IPS-18c (cell line): ENCODE results near the gene SPATA31C2.
"Not testable (repeated sequence)": the region's sequence is repeated elsewhere in the genome, so short reads cannot be mapped to it uniquely, and the experiment has no call there.

Source experiments
- H3K4me3 ChIP-seq: 2 replicates; pipeline ENCODE4 v1.7.0; 2013; ENCODE audit warnings: low read depth, mild to moderate bottlenecking, low read length, moderate library complexity; ENCODE audit not compliant: insufficient read depth
- H3K9me3 ChIP-seq: one replicate; pipeline ENCODE4 v1.6.1; 2013; ENCODE audit warnings: mild to moderate bottlenecking, low read length, moderate library complexity; ENCODE audit not compliant: control insufficient read depth, insufficient read depth

Gene SPATA31C2

DNA sequence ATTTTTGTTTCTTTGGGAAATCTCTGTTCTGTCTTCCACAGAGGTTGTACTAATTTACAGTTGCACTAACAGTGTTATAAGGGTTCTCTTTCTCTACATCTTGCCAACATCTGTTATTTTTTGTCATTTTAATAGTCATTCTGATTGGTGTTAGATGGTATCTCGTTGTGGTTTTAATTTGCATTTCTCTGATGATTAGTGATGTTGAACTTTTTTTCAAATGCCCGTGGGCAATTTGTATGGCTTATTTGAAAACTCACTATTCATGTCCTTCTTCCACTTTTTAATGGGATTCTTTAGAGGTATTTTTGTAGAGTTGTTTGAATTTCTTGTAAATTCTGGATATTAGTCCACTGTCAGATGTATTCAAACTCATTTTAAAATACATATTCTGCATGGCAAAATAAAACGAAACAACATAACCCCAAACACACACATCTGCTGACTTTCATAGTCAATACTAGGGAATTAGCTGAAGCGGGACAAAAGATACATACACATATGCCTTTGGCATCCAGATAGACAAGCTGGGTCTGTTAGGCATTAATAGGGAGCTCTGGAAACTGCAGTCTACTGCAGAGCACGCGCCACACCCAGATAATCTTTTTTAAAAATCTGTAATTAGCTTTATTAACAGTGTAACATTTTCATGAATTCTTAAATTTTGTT lies 5.8 kb upstream of the SPATA31C2 start:
- H3K4me3 ChIP-seq = no peak overlapping the region
- H3K9me3 ChIP-seq = no peaks in the 10 kb centered on the region

DNA sequence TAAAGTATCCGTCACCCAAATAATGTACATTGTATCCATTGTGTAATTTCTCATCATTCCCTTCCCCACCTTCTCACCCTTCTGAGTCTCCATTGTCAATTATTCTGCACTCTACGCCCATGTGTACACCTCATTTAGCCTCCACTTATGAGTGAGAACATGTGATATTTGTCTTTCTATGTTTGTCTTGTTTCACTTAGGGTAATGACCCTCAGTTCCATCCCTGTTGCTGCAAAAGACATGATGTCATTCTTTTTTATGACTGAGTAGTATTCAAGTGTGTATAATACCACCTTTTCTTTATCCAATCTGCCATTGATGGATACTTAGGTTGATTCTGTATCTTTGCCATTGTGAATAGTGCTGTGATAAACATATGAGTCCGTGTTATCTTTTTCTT lies 4.9 kb upstream of the SPATA31C2 start:
- no peak overlapping the region for H3K4me3 ChIP-seq
- H3K9me3 ChIP-seq = no peaks in the 10 kb centered on the region

DNA sequence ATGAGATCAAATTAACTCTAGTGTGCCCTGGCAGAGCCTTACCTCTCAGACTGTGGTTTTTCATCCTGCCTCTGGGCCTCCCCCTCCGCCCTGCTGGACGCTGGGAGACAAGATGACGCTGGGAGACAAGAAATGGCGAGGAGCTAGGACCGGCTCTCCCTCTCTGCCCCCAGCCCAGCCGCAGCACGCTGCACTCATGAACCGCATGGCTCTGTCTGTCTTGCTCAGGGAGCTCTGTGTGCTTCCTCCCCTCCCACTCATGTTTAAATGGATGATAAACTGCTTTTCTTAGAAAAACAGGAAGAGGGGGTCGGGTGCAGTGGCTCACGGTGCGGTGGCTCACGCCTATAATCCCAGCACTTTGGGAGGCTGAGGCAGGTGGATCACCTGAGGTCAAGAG lies 4.7 kb downstream of the SPATA31C2 start:
- H3K9me3 ChIP-seq, H3K4me3 ChIP-seq: not testable (repeated sequence)

GRCh38 chr9:88129556-88129955 lies 8.7 kb downstream of the SPATA31C2 start:
- not testable (repeated sequence) for H3K4me3 ChIP-seq, H3K9me3 ChIP-seq

- H3K4me3 ChIP-seq = not testable (repeated sequence)
These were observed 10.5 kb downstream of the SPATA31C2 start for GRCh38 chr9:88127700-88128300.

GRCh38 chr9:88123413-88123812 lies 14.9 kb downstream of the SPATA31C2 start:
- H3K9me3 ChIP-seq, H3K4me3 ChIP-seq: not testable (repeated sequence)

More at GRCh38 chr9:88127700-88128300, 10.5 kb downstream of the SPATA31C2 start:
- not testable (repeated sequence) for H3K9me3 ChIP-seq

DNA sequence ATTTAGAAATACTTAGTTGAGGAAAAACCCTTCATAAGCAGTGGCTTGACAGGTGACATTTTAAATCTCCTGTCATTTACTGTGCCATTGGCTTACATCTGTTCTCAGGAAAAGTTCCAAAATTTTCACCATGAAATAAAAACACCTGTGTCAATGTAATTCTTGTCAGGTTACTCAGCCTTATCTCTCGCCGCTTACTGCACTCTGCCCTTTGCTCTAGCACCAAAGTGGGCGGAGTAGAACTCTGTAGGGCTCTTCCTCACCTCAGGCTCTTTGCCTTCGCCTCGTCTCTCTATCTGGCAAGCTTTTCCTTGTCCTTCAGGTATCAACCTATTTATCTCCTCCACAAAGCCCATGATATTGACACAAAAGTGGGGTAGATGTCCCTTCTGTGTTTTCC lies 20.2 kb downstream of the SPATA31C2 start:
- not testable (repeated sequence) for H3K4me3 ChIP-seq, H3K9me3 ChIP-seq

- not testable (repeated sequence) for H3K4me3 ChIP-seq, H3K9me3 ChIP-seq
These were observed 23.2 kb downstream of the SPATA31C2 start for GRCh38 chr9:88114968-88115612.

DNA sequence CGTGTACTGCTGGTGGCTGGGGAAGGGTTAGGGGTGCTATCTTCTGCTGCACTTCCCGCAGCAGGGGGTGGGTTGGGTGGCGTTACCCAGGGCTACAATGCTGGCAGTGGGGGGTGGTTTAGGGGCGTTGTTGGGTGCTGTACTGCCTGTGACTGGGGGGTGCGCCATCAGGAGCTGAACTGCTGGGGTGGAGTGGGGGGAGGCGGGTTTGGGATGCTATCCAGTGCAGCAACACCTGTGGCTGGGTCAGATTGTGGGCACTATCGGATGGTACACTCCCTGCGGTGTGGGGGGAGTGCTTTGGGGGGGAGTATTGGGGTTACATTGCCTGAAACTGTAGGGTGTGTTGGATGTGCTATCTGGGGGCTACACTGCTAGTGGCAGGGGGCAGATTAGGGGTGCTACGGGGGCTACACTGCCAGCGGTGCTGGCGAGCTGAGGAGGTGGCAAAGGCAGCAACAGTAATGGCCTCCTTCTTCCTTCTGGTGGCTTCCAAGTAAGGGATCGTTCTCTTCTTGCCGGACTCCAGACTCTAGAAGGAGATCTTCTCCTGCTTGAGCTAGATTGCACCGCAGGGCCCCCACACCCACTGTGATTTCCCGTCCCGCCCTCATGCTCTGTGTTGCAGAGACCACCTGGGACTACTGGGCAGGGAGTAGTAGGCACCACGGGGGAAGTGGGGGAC lies 23.9 kb downstream of the SPATA31C2 start:
- not testable (repeated sequence) for H3K4me3 ChIP-seq, H3K9me3 ChIP-seq

DNA sequence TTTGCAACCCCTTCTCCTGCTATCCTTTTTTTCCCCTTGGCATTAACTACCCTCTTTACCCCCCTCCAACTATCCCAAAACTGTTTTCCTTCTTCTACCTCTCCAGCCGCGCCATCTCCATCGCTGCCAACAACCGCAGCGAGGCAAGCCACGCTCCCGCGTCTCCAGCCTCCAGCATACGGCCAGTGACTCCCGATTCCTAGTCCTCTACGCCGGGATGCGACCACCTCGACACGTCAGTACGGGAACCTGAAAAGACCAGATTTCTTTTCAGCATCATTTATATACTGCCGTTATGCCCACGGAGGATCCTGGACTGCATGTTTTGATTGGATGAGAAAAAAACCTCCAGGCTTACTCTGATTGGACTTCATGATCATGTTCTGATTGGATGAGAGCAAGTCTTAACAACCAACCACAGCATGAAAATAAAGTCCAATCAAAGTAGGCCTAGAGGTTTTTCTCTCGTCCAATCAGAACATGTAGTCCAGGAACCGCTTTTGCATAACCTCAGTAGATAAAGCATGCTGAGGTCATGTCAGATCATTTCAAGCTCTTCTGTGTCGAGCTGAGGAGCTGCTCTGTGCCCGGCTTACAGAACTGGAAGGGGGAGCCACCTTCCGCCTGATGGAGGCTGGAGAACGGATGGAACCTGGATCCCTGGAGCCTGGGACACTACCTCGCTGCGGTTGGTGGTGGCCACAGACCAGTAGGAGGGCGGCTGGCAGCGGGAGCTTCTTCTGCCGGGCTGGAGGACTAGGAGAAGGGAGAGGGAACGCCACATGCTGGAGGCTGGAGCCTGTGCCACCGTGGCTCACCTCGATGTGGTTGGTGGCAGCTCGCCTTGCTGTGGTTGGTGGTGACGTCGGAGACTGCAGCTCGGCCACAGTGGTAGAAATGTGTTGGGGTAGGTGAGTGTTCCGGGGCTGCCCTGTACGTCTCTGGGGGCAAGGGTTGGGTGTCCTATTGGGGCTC lies 24.8 kb downstream of the SPATA31C2 start:
- H3K9me3 ChIP-seq, H3K4me3 ChIP-seq: not testable (repeated sequence)

- Histone ChIP-seq H3K4me3 (no peak overlapping the region), H3K9me3 (peaks cover 2% of the 10 kb centered on the region)
These were observed 28.2 kb downstream of the SPATA31C2 start for GRCh38 chr9:88110026-88110425.

DNA sequence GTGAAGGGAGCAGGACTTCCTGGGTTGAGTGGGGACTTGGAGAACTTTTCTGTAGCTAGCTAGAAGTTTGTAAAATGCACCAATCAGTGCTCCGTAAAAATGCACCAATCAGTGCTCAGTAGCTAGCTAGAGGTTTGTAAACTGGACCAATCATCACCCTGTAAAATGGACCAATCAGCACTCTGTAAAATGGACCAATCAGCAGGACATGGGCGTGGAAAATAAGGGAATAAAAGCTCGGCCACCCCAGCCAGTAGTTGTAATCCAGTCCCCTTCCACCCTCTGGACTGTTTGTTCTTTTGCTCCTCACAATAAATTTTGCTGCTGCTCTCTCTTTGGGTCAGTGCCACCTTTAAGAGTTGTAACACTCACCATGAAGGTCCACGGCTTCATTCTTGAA lies 29.5 kb downstream of the SPATA31C2 start:
- Histone ChIP-seq H3K9me3 (no peaks in the 10 kb centered on the region), H3K4me3 (no peak overlapping the region)

DNA sequence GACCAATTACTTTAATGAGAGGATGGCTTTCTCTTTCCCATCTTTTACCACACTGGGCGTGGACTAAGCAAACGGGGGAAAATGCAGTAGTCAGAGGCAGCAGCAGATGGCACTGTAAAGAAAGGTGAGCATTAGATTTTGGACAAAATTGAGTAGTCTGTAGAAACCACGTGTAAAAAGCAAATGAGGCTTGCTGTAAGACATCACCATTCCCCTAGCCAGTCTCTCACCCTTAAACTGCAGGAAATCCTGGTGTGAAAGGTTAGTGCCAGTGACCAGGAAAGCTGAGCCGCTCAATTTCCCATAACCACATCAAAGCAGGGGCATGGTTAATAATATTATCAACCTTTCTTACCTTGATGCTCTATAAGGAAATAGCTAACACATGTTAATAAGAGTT lies 31.8 kb downstream of the SPATA31C2 start:
- H3K9me3 ChIP-seq = no peaks in the 10 kb centered on the region
- no peak overlapping the region for H3K4me3 ChIP-seq

- no peaks in the 10 kb centered on the region for H3K9me3 ChIP-seq
- H3K4me3 ChIP-seq = no peak overlapping the region
These were observed 45.4 kb downstream of the SPATA31C2 start for GRCh38 chr9:88092797-88093331.

DNA sequence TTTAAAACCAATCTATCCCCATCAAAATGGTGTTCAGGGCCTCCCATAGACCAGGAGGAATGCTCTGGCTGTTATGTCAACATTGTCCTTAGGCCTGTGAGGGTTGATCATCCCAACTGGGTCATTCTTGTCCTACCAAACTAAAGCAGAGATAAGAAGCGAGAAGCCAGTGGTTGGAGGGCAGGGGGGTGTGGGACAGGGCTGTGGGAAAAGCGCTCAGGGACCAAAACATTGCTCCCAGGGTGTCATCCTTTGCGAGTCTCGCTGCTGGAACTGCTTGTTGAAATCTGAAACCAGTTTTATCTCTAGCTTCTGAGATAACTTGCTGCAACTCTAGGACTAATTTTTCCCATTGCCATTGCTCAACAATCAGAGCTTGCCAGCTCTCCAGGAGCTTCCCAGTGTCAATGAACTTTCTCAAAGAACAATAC lies 48.1 kb downstream of the SPATA31C2 start:
- H3K4me3 ChIP-seq = no peak overlapping the region
- no peaks in the 10 kb centered on the region for H3K9me3 ChIP-seq

DNA sequence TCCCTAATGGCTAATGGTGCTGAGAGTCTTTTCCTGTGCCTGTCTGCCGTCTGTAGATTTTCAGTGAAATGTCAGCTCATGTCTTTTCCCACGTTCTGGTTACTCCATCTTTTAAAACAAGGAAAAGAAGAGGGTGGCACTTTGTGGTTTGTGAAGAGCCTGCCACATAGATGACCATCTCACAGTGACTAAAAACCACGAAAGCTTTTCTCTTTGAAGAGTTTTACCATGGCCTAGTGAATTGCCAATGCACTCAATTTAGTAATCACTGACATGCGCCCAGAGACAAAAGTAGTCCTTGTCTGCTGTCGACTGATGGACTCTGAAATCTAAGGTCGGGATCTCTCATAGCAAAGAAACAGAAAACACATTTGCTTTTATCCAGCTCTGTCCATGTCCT lies 50.4 kb downstream of the SPATA31C2 start:
- Histone ChIP-seq H3K4me3 (no peak overlapping the region), H3K9me3 (no peaks in the 10 kb centered on the region)

DNA sequence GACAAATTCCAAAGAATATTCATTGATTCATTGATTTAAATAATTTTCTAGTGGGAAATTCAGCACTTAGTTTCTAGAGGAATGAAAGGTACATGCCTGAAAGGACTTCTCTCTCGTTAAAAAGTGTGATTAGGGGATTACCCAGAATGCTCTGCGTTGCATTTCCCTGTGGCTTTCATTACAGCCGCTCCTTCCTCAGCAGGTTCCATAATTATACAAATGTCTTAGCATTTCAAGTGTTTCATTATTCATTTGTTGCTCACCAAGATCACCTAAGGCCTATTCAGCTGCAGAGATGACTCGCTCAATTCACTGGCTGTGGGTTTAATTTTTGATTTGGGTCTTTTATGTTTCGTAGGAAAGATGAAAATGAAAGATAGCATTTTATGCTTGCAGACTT lies 52.8 kb downstream of the SPATA31C2 start:
- Histone ChIP-seq H3K9me3 (no peaks in the 10 kb centered on the region), H3K4me3 (no peak overlapping the region)
